ENCODE data around the gene ATRN.
"Not testable (repeated sequence)": the region's sequence is repeated elsewhere in the genome, so short reads cannot be mapped to it uniquely, and the experiment has no call there.

ATRN gene

GRCh38 chr20:3521852-3522740, 51.3 kb downstream of the ATRN start:
- no peak for DNase-seq

DNA sequence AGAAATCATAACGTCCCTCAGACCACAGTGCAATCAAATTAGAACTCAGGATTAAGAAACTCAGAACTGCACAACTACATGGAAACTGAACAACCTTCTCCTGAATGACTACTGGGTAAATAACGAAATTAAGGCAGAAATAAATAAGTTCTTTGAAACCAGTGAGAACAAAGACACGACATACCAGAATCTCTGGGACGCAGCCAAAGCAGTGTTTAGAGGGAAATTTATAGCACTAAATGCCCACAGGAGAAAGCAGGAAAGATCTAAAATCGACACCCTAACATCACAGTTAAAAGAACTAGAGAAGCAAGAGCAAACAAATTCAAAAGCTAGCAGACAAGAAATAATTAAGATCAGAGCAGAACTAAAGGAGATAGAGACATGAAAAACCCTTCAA, 53.9 kb downstream of the ATRN start:
- DNase-seq = not testable (repeated sequence)

- DNase-seq = no peak
These were observed 61.3 kb downstream of the ATRN start for GRCh38 chr20:3532089-3532615.

DNA sequence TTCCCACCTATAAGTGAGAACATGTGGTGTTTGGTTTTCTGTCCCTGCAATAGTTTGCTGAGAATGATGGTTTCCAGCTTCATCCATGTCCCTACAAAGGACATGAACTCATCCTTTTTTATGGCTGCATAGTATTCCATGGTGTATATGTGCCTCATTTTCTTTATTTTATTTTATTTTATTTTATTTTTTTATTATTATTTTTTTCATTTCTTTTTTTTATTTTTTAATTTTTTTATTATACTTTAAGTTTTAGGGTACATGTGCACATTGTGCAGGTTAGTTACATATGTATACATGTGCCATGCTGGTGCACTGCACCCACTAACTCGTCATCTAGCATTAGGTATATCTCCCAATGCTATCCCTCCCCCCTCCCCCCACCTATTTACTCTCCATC, 66.9 kb downstream of the ATRN start:
- not testable (repeated sequence) for DNase-seq

DNA sequence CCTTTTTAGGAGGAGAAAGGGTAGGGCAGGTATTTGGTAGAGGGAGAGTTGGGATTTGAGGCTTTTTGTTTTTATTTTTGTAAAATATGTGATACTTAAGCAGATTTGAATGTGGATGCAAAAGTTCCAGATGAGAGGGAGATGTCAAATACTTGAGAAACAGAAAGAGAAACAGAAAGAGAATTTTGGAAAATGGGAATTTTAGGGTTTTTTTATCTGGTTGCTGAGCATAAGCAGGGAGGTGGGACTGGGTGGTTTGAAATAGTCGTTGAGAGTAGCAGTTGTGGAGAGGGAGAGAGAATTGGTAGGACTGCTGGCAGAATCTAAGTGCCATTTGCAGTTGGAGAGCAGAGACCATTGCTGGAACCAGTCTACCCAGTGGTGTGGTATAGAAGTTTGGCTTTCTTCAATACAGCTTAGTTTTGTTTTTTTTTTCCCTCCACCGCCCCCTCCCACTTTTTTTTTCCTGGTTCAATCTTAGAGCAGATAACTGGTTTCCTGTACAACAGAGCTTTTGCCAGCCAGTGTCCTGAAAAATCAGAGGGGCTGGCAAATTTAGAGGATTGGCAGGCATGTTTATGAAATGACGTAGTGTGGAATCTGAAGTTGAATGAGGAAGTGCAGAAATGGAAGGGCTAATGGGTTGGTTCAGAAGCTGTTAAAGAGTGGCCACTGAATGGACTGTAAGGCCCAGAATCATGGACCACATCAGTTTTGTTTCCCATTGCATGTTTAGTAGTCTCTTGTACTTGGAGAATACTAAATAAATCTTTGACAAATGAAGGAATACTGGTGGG, 68.7 kb downstream of the ATRN start:
- DNase-seq = no peak

DNA sequence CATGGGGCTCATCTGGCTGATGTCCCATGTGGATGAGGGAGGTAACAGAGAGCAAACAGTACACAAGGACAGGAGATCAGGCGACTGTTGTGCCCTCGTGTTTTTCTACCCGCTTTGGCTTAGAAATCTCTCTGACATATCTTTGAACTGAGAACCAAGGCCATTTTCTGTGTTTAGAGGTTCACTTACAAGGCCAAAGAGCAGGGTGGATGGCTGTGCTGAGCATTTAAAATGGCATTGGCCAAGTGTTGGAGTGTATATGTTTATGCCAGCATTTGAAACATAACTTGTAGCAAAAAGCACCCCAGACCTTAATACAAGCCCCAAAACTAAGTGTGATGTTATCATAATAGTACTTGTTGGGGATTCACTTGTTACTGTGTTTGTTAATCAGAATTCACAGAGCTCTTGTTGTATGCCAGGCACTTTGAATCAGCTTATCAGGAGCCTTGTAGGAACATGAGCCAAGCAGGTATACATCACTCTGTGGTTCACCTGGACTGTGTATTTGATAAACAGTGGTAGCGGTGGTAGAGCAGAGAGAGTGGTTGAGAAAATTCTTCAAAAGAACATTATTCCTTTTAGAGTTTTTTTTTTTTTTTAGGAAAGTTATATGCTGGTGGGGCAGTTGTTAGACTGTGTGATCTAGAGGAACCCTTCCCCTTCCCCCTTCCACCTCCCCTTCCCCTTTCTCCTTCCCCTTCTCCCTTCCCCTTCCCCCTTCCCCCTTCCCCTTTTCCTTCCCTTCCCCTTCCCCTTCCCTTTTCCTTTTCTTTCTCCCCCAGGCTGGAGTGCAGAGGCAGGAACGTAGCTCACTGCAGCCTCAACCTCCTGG, 71.3 kb downstream of the ATRN start:
- no peak for DNase-seq

GRCh38 chr20:3543901-3544507, 73.2 kb downstream of the ATRN start:
- DNase-seq = no peak

DNA sequence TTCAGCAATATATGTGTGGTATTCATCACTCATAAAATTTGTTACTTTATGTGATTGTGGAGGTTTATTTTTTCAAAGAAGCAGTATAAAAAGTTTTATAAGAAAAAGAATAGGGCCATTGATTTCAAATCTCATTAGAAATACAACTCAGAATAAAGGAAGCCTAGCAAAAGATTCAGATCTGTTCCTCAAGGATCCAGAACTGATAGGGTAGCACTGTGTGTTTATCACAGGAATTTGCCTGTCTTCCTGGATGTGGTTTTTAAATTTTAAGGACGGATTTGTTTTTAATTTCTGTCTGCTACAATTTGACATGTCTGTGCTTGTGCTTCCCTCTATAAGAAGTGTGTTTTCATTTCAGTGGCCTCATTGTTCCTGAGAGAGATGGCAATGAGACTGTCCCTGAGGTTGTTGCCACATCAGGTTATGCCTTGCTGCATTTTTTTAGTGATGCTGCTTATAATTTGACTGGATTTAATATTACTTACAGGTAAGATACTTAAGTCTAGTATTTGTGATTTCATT, 74.6 kb downstream of the ATRN start:
- no peak for DNase-seq

GRCh38 chr20:3547906-3548305, 77.1 kb downstream of the ATRN start:
- DNase-seq = no peak

DNA sequence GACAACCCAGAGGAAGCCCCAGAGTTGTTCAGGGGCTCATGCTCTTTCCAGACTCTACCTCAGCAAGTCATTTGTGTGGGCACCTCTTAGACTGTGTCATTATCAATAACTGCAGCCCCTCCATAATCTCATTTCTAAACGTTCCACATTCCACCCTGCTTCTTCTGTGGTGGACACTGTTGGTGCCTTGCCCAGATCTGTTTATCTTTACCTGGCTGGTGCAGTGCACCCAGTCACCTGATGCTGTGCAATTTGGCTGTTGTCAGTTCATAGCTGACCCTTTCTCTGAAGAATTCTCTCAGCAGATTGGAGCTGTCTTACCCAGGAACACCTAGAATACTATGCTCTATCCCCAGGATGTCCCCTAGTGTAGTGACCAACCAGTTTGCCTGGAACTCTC, 80.0 kb downstream of the ATRN start:
- no peak for DNase-seq

GRCh38 chr20:3551681-3552434, 81.0 kb downstream of the ATRN start:
- DNase-seq = no peak

DNA sequence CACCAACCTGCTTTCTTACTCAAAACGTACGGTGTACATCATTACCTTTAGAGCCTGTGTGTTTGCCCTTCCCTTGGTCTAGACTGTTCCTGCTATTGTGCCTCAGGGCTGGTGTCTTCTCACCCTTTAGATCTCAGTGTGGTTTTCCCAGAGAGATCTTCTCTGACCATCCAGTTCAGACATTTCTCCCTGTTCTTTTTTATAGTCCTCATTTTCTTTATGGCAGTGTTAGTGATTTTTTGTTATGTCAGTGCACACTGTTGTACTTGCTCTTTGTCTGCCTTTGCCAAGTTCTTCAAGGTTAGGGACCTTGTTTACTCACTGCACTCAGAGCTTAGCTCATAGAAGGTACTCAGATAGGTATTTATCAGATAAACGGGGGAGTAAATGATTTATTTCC, 82.8 kb downstream of the ATRN start:
- DNase-seq = no peak

DNA sequence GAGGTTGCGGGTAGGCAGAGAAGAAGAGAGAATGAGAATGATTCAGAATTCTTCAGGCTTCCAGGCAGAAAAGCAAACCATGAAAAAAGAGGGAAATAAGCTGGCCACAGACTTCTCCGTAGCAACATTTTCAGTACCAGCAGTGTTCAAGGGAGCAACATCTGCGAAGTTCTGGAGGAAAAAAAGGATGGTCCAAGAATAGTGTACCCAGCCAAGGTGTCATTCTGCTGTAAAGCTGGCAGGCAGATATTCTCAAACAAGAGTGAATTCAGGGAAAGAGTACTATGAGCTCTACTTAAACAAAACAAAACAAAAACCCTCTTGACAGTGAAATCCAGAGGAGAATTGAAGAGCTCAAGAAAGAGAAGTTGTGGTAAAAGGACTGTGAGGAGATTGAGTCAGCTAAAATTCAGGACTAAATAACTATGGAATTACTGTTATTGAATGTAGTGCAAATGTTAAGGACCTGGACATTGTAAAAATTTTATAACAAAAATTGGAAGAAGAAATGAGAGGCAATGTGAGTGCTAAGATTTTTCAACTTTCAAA, 86.5 kb downstream of the ATRN start:
- no peak for DNase-seq

DNA sequence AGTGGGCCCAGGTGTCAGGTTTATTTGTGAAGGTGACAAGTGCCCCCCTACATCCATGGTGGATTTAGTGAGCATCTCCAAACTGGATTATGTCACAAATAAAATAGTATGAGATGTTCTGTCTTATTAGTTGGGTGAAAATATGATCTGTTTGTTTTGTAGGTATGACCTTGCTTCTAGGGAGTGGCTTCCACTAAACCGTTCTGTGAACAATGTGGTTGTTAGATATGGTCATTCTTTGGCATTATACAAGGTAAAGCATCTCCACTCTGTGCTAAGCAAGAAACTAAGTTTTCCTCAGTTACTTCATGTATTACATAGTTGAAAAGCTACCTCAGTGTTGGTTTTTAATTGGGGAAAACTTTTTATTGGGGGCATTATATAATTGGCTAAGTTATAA, 88.4 kb downstream of the ATRN start:
- no peak for DNase-seq

DNA sequence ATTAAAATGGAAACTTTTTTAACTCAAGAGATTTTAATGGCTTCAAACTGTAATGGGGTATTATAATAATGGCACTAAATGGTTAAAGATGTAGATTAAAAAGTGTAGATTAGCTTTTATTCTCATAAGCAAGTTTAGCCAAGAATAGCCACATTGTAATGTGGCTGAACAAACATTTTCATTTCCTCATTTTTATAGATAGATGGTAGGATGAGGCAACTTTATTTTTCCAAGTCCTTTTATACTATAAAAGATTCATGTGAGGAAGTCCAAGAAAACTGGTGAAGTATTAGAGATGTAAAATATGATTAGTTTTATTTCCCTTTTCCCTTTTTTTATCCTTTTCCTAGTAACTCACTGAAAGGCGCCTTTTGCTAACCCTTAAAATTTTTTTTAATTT, 88.8 kb downstream of the ATRN start:
- DNase-seq = no peak

DNA sequence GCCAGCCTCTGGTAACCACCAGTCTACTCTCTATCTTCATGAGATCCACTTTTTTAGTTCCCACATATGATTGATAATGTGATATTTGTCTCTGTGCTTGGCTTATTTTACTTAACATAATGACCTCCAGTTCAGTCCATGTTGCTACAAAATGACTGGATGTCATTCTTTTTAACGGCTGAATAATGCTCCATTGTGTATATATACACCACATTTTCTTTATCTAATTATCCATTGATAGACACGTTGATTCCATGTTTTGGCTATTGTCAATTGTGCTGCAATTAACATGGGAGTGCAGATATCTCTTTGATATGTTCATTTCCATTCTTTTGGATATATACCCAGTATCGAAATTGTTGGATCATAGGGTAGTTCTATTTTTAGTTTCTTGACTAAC, 89.3 kb downstream of the ATRN start:
- DNase-seq = no peak

DNA sequence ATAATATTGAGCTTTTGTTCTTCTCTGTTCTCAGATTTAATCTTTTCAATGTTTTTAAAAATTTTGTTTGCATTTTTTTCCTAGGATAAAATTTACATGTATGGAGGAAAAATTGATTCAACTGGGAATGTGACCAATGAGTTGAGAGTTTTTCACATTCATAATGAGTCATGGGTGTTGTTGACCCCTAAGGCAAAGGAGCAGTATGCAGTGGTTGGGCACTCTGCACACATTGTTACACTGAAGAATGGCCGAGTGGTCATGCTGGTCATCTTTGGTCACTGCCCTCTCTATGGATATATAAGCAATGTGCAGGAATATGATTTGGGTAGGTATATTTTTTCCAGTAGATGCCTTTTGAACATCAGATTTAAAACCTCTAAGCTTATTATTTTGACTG, 89.8 kb downstream of the ATRN start:
- DNase-seq = no peak

- DNase-seq = no peak
These were observed 92.3 kb downstream of the ATRN start for GRCh38 chr20:3563133-3563532.

DNA sequence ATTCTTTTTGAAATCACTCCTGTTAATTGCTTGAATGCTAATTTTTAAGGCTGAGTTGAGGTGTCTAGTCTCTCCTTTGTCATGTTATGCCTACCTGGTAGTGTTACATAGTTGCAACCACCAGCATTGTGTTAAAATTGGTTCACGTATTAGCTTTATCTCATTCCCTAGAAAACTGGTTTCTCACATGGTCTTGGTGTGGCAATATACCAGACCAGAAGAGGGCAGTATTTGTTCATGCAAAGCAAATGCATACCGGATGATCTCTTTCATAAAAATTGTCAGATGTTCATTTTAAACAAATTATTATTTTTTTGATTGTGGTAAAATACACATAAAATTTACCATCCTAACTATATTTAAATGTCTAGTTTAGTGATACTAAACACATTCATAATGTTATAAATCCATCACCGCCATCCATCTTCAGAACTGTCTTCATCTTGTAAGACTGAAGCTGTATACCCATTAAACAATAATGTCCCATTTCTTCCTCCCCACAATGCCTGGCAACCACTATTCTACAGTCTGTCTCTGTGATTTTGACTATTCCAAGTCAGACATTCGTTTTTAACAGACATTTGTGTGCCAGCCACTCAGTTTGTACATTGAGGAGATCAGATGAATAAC, 92.8 kb downstream of the ATRN start:
- no peak for DNase-seq

DNA sequence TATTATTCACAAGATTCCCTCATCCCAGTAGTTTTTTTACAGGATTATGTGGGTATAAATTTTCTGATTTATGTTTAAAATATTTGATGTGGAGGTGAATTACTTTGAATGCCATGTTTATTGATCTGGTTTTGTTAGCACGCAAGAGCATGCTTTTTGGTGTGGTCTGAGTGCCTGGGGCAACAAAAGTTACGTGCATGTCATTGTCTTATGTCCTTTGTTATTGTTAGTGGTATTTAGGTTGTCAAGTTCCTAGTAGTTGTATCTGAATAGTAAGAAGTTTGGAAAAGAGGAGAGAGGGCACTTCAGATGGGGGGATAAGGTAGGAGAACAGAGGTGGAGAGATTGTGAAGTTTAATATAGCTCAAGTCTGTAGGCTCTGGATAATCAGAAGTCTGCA, 95.0 kb downstream of the ATRN start:
- DNase-seq = no peak

DNA sequence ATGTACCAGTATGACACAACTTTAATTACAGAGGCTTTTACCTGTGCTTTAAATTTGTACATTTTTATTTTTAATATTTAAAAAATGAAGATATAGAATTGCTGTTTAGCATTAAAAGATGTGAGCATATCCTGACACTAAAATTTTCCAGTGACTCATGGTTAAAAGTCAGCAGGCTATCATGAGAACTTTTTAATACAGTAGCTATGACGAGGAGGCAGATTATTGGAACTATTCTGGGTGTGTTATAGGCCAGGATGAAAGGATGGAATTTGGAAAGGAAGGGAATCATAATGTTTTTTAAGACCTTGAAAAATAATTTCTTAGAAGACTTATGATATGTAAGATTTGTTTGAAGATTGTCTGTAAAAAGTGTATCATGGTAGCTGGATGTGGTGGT, 101.3 kb downstream of the ATRN start:
- DNase-seq = no peak

Data from CD4-positive, alpha-beta T cell treated with Interleukin-17A for 4 hours (primary cell).